Keratinocyte (primary cell): ENCODE measurements around the gene TERB1. TPM values are rescaled to one million over a fixed set of nuclear protein-coding genes. Genes with fewer than 3 reads are reported as not detected.

ENCODE experiments used
- DNase-seq: peaks from one replicate; pipeline ENCODE4 v3.0.0-alpha.2; 2011; ENCODE audit warnings: low read depth, missing footprints, low spot score
- FAIRE-seq: peaks from 2 replicates; lab custom pipeline; 2011; peaks lifted over from hg19 to GRCh38; lab: Jason Lieb, UNC
- H2AFZ ChIP-seq: 2 replicates; pipeline ENCODE4 v1.6.0; 2012; ENCODE audit warnings: low read length, control low read depth, inconsistent platforms; ENCODE audit not compliant: control insufficient read depth
- H3K27ac ChIP-seq: 2 replicates; pipeline ENCODE4 v1.5.1; 2011; ENCODE audit warnings: low read length; ENCODE audit not compliant: control insufficient read depth, insufficient read depth
- H3K27me3 ChIP-seq: 3 replicates; pipeline ENCODE4 v1.6.0; 2011; ENCODE audit warnings: low read length; ENCODE audit not compliant: control insufficient read depth, insufficient read depth; ENCODE audit errors: extremely low read depth
- H3K36me3 ChIP-seq, 2 experiments: 2 replicates in 1 of 2; 3 replicates in 1 of 2; pipeline ENCODE4 v1.5.1; 2011; ENCODE audit warnings: low read length in 2 of 2, mild to moderate bottlenecking in 1 of 2; ENCODE audit not compliant: control insufficient read depth in 2 of 2, insufficient read depth in 2 of 2; ENCODE audit errors: extremely low read depth in 1 of 2
- H3K4me1 ChIP-seq: 3 replicates; pipeline ENCODE4 v1.5.1; 2011; ENCODE audit warnings: low read length; ENCODE audit not compliant: control insufficient read depth, insufficient read depth; ENCODE audit errors: extremely low read depth
- H3K4me2 ChIP-seq: 3 replicates; pipeline ENCODE4 v1.6.0; 2011; ENCODE audit warnings: low read depth, low read length; ENCODE audit not compliant: control insufficient read depth, insufficient read depth; ENCODE audit errors: extremely low read depth
- H3K4me3 ChIP-seq, 3 experiments: fragments of 200-600 bp in 1 of 3; sonication (generic) in 1 of 3; 2 replicates in 2 of 3; 3 replicates in 1 of 3; pipeline ENCODE4 v1.5.1; 2011 to 2016; ENCODE audit warnings: low read length in 3 of 3, mild to moderate bottlenecking in 3 of 3, control low read depth in 2 of 3, inconsistent platforms in 1 of 3, low read depth in 1 of 3, mixed read lengths in 1 of 3, mixed run types in 1 of 3, moderate library complexity in 1 of 3; ENCODE audit not compliant: control insufficient read depth in 2 of 3, insufficient read depth in 2 of 3; ENCODE audit errors: extremely low read depth in 1 of 3
- H3K79me2 ChIP-seq: 2 replicates; pipeline ENCODE4 v1.6.0; 2012; ENCODE audit warnings: low read length; ENCODE audit not compliant: control insufficient read depth, insufficient read depth
- H3K9ac ChIP-seq: 3 replicates; pipeline ENCODE4 v1.6.0; 2011; ENCODE audit warnings: low read length; ENCODE audit not compliant: control insufficient read depth, insufficient read depth; ENCODE audit errors: extremely low read depth
- H3K9me1 ChIP-seq: 3 replicates; pipeline ENCODE4 v1.6.0; 2011; ENCODE audit warnings: low read length; ENCODE audit not compliant: control insufficient read depth, insufficient read depth; ENCODE audit errors: extremely low read depth
- H3K9me3 ChIP-seq: 2 replicates; pipeline ENCODE4 v1.5.1; 2012; ENCODE audit warnings: low read depth, low read length; ENCODE audit not compliant: control insufficient read depth
- H4K20me1 ChIP-seq: 3 replicates; pipeline ENCODE4 v1.6.0; 2011; ENCODE audit warnings: low read length; ENCODE audit not compliant: control insufficient read depth, insufficient read depth; ENCODE audit errors: extremely low read depth
- EZH2 ChIP-seq: IDR thresholded peaks from one replicate; pipeline ENCODE4 v1.6.1; 2012; ENCODE audit warnings: inconsistent platforms, mild to moderate bottlenecking, low read length, moderate library complexity
- dilution Hi-C: fragments of 300-500 bp; cut with MboI; formaldehyde crosslinking; loops from one replicate; pipeline ENCODE4 v1.7.0; 2020; ENCODE audit warnings: low sequenced_read_pairs; ENCODE audit not compliant: extremely low pct_ligation_motif_present
- polyA plus RNA-seq, 5 experiments: library from polyadenylated mRNA; depleted of rRNA in 3 of 5; stranded (reverse) in 3 of 5; stranded (forward) in 1 of 5; unstranded in 1 of 5; fragments of >200 nt; gene quantifications; 1 replicate in 1 of 5; 2 replicates in 3 of 5; 3 replicates in 1 of 5; pipeline versions ENCODE4 v1.2.1 to v1.2.3, GENCODE V29; 2011 to 2012; ENCODE audit warnings: missing spikeins in 2 of 5, low read depth in 1 of 5, low replicate concordance in 1 of 5
- TF ChIP-seq, protein P1 (sequence below), 3 experiments: IDR thresholded peaks in 1 of 3; conservative IDR thresholded peaks in 1 of 3; optimal IDR thresholded peaks in 1 of 3; 2 replicates in 2 of 3; 3 replicates in 1 of 3; pipeline versions ENCODE3 to v1.5.1; 2011; ENCODE audit warnings: low read length in 3 of 3, mild to moderate bottlenecking in 3 of 3, moderate library complexity in 2 of 3, control low read depth in 1 of 3, inconsistent platforms in 1 of 3; ENCODE audit not compliant: insufficient read depth in 2 of 3; ENCODE audit errors: extremely low read depth in 1 of 3

The TERB1 gene
- polyA plus RNA-seq, 1 donor (not counting 4 experiments of a cell fraction or from before 2014, with no cell fraction given): 0.22 TPM

DNA sequence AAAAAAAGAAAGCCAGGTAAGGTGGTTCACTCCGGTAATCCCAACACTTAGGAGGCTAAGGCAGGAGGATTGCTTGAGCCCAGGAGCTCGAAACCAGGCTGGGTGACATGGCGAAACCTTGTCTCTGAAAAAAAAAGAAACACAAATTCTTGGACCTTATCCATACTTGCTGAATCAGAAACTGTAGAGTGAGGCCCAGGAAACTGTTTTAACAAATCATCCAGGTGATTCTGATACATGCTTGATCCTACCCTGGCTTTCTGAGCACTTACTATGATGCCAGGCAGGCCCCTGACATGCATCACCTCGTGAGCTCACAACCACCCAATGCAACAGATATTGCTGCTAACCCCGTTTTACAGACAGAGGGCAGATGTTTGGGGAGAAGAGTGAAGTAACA lies 33.4 kb upstream of the TERB1 start:
- TF ChIP-seq, protein P1, sequence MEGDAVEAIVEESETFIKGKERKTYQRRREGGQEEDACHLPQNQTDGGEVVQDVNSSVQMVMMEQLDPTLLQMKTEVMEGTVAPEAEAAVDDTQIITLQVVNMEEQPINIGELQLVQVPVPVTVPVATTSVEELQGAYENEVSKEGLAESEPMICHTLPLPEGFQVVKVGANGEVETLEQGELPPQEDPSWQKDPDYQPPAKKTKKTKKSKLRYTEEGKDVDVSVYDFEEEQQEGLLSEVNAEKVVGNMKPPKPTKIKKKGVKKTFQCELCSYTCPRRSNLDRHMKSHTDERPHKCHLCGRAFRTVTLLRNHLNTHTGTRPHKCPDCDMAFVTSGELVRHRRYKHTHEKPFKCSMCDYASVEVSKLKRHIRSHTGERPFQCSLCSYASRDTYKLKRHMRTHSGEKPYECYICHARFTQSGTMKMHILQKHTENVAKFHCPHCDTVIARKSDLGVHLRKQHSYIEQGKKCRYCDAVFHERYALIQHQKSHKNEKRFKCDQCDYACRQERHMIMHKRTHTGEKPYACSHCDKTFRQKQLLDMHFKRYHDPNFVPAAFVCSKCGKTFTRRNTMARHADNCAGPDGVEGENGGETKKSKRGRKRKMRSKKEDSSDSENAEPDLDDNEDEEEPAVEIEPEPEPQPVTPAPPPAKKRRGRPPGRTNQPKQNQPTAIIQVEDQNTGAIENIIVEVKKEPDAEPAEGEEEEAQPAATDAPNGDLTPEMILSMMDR (optimal IDR thresholded peaks at IDR 0.05 in 1 of 3, IDR thresholded peaks at IDR 0.05 in 1 of 3, conservative IDR thresholded peaks at IDR 0.05 in 1 of 3; ENCODE audit: extremely low read depth in 1 of 3, insufficient read depth in 2 of 3, low read length in 3 of 3): no peak
- TF ChIP-seq EZH2: no peak
- H3K4me2 ChIP-seq: no peak overlapping the region
- no peak overlapping the region for H3K9ac ChIP-seq
- no peak for FAIRE-seq
- peaks cover 12% of the 10 kb centered on the region for H3K4me1 ChIP-seq
- no peaks in the 10 kb centered on the region for H4K20me1 ChIP-seq
- DNase-seq: no peak
- H3K4me3 ChIP-seq: no peak overlapping the region
- no peak overlapping the region for H3K27ac ChIP-seq
- H3K9me1 ChIP-seq: no peaks in the 10 kb centered on the region
- dilution Hi-C loops: no loop called here
- no peaks in the 10 kb centered on the region for H3K9me3 ChIP-seq
- H3K27me3 ChIP-seq: no peaks in the 10 kb centered on the region
- H3K79me2 ChIP-seq: peaks cover 8% of the 10 kb centered on the region
- no peak overlapping the region for H2AFZ ChIP-seq
- no peaks in the 10 kb centered on the region for H3K36me3 ChIP-seq

DNA sequence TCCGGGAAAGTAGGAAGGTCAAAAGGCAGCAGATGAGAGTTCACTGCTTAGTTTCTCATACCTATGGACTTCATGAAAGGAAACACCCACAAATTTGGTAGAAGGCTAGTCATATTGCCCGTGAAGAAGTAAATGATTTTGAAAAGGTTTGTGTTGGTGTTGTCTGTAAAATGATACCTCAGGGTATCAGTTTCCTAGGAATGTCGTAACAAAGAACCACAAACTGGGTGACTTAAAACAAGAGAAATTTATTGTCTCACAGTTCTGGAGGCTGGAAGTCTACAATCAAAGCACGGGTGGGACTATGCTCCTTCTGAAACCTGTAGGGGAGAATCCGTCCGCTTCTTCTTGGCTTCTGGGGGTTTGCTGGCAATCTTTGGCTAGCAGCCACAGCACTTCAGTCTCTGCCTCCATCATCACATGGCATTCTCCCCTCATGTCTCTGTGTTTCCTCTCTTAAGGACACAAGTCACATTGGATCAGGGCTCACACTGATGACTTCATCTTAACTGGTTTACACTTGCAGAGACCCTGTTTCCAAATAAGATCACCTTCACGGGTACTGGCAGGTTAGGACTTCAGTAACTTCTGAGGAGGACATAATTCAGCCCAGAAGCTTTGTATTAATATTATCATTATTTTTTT lies 31.4 kb upstream of the TERB1 start:
- dilution Hi-C loops: no loop called here
- no peaks in the 10 kb centered on the region for H3K27me3 ChIP-seq
- peaks cover 1 to 7% of the 10 kb centered on the region in 2 experiments for H3K36me3 ChIP-seq
- no peaks in the 10 kb centered on the region for H3K9me1 ChIP-seq
- H3K27ac ChIP-seq: no peak overlapping the region
- peaks cover 2% of the 10 kb centered on the region for H4K20me1 ChIP-seq
- peaks cover 21% of the 10 kb centered on the region for H3K4me1 ChIP-seq
- peak overlapping the region; percentile 63 for H2AFZ ChIP-seq
- H3K79me2 ChIP-seq: peaks cover 28% of the 10 kb centered on the region
- no peak overlapping the region for H3K9ac ChIP-seq
- H3K4me2 ChIP-seq: no peak overlapping the region
- no peak for DNase-seq
- no peak for TF ChIP-seq EZH2
- TF ChIP-seq, protein P1 (optimal IDR thresholded peaks at IDR 0.05 in 1 of 3, IDR thresholded peaks at IDR 0.05 in 1 of 3, conservative IDR thresholded peaks at IDR 0.05 in 1 of 3; ENCODE audit: extremely low read depth in 1 of 3, insufficient read depth in 2 of 3, low read length in 3 of 3): no peak
- no peak overlapping the region for H3K4me3 ChIP-seq
- FAIRE-seq: no peak
- H3K9me3 ChIP-seq: no peaks in the 10 kb centered on the region
